Right lobe of liver (tissue), 6 donors: ENCODE results near the gene LACTBL1. TPM values are rescaled to one million over a fixed set of nuclear protein-coding genes. Genes with fewer than 3 reads are reported as not detected.
"Not testable (repeated sequence)": the region's sequence is repeated elsewhere in the genome, so short reads cannot be mapped to it uniquely, and the experiment has no call there.

ENCODE experiments used
- ATAC-seq, 4 donors: fragments of 200-7000 bp; cut with Tn5 transposase; one replicate each; pipeline ENCODE4 v1.9.1; 2020; ENCODE audit warnings: mild to moderate bottlenecking in 4 of 4, moderate library complexity in 4 of 4
- DNase-seq, 3 donors: peaks; one replicate each; pipeline ENCODE4 v3.0.0-alpha.2; 2020
- H3K27ac ChIP-seq, 3 donors: fragments of 200-600 bp; one replicate each; pipeline ENCODE4 v1.8.0; 2022
- H3K27me3 ChIP-seq, 2 donors: fragments of 200-600 bp; one replicate each; pipeline ENCODE4 v1.8.0; 2022
- H3K36me3 ChIP-seq, 4 donors: fragments of 200-600 bp; sonication (generic) in 1 of 4; one replicate each; pipeline versions ENCODE4 v1.5.1 to v1.8.0; 2017 to 2022; ENCODE audit warnings: control low read depth in 1 of 4
- H3K4me1 ChIP-seq, 4 donors: fragments of 200-600 bp; sonication (generic) in 1 of 4; one replicate each; pipeline versions ENCODE4 v1.5.1 to v1.8.0; 2017 to 2022; ENCODE audit warnings: control low read depth in 1 of 4
- H3K4me3 ChIP-seq, 3 donors: fragments of 200-600 bp; one replicate each; pipeline ENCODE4 v1.8.0; 2022
- H3K9me3 ChIP-seq, 4 donors: fragments of 200-600 bp; sonication (generic) in 1 of 4; one replicate each; pipeline versions ENCODE4 v1.5.1 to v1.8.0; 2017 to 2022; ENCODE audit warnings: control low read depth in 1 of 4
- CTCF ChIP-seq, 4 donors: fragments of 200-600 bp in 3 of 4; fragments of 450-650 bp in 1 of 4; IDR thresholded peaks; one replicate each; pipeline versions ENCODE4 v1.5.1 to v1.8.0; 2016 to 2022; ENCODE audit warnings: antibody characterized with exemption in 4 of 4, mild to moderate bottlenecking in 2 of 4
- POLR2A ChIP-seq: fragments of 450-650 bp; IDR thresholded peaks from one replicate; pipeline ENCODE4 v1.6.1; 2017; ENCODE audit warnings: antibody characterized with exemption, mild to moderate bottlenecking
- WGBS: methylation state at CpG from one replicate; pipeline ENCODE4 v1.1.6; 2018; ENCODE audit warnings: low coverage, low lambda C conversion rate; ENCODE audit not compliant: insufficient coverage; ENCODE audit errors: missing lambda C conversion rate; 5-methylcytosine and 5-hydroxymethylcytosine counted together
- intact Hi-C, 2 donors: fragments of 100-400 bp; cut with DNase I; formaldehyde crosslinking; loops; one replicate each; pipeline versions ENCODE4 v1.11.2 to v1.14.1; 2022
- total RNA-seq, 6 experiments: library from RNA; depleted of rRNA in 2 of 6; stranded (reverse); fragments of >200 nt in 2 of 6; fragmentation: NEBNext Ultra II Directional in 3 of 6; extraction: Animal tissue kit (Norgen Biotek cat#: 25700) in 3 of 6; gene quantifications; one replicate each; pipeline versions ENCODE4 v1.1.0 to v1.2.4, GENCODE V29; 2016 to 2023
- donor health status: DM: no; HTN: yes; CAD: no.
- donor health status: DM: no; HTN: no; CAD: no.
- donor health status: DM: no; HTN: no; CAD: no.
- donor health status: DM: no; HTN: yes; CAD: no.
- donor health status: DM: no; HTN: yes; CAD: no.

The LACTBL1 gene
- total RNA-seq, 6 experiments from 2014 or later: not detected

DNA sequence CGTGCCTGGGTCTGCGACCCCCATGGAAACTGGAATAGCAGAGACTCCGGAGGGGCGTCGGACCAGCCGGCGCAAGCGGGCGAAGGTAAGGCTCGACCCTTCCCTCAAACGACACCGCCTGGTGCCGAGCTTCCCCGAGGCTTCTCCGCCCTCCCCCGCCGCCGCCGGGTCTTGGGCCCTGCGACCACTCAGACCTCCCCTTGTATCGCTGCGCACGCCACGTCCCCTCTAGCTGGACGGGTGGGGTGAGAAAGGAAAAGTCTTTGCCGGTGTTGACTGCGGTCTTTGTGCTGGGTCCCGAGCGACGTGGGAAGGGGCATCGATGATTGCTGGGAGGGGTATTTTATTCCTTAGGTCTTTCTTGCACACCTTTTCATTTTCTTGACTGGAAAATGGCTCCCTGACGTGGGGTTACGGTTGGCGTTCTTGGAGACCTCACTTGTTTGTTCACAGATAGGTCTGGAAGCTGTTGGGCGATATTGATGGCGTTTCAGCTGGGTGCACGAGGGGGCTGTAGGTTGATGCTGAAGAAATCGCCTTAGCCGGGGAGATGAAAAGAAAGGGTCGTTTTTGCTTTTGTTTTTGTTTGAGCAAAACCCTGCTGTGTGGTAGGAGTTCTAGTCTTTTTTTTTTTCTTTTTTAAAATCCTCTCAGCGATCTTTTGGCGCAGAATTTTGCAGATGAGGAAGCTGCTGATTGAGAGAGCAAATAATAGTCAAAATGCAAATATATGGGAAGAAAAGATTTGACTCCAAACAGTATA lies 47.4 kb upstream of the LACTBL1 start:
- no peaks in the 10 kb centered on the region for H3K36me3 ChIP-seq
- under 1% methylated on average over 35 of the region's 42 CpGs for WGBS
- DNase-seq: peak; percentile 38 to 57 (median 50)
- TF ChIP-seq POLR2A: no peak
- H3K4me3 ChIP-seq: peak overlapping the region; percentile 89 to 97 (median 94)
- H3K27me3 ChIP-seq: no peaks in the 10 kb centered on the region
- H3K4me1 ChIP-seq: peaks cover 0 to 5% (median 0%) of the 10 kb centered on the region in 4 donors
- intact Hi-C loops: no loop called here
- peak overlapping the region; percentile 71 to 87 (median 71) for H3K27ac ChIP-seq
- ATAC-seq: peak; percentile 4 to 25 (median 9)
- no peaks in the 10 kb centered on the region for H3K9me3 ChIP-seq

DNA sequence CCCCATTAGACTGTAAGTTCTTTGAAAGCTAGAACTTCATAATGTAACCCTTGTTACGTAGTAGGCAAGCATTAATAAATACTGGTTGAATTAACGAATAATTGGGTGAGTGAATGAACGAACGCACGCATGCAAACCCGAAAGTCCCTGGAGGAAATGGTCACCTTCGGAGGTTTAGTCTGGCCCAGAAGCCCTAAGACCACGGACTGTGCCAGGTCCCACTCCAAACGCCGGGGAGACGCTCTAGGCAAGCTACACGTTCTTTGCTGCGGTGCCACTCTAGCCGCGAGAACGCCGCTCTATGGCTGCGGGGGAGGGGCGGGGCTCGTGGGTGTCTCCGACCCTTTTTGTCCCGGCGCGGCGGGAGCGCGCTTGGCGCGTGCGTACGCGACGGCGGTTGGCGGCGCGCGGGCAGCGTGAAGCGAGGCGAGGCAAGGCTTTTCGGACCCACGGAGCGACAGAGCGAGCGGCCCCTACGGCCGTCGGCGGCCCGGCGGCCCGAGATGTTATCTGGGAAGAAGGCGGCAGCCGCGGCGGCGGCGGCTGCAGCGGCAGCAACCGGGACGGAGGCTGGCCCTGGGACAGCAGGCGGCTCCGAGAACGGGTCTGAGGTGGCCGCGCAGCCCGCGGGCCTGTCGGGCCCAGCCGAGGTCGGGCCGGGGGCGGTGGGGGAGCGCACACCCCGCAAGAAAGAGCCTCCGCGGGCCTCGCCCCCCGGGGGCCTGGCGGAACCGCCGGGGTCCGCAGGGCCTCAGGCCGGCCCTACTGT lies 46.6 kb upstream of the LACTBL1 start, which contains the start of gene KDM1A:
Gene KDM1A (plus strand): TSS at position 375 of the 769 bp plus-strand sequence. CDS start 129 bp downstream, at position 504.
- Histone ChIP-seq H3K9me3 (no peaks in the 10 kb centered on the region), H3K27me3 (no peaks in the 10 kb centered on the region), H3K4me1 (peaks cover 0 to 5% (median 0%) of the 10 kb centered on the region in 4 donors), H3K36me3 (no peaks in the 10 kb centered on the region), H3K4me3 (peak within 1 kb of the TSS; percentile 89 to 97 (median 94)), H3K27ac (peak within 1 kb of the TSS; percentile 71 to 87 (median 71))
- TF ChIP-seq CTCF (IDR thresholded peaks at IDR 0.05): peak in 3 of 4 donors; percentile 3 to 31 (median 10)
- TF ChIP-seq POLR2A: peak; percentile 81
- ATAC-seq: peak; percentile 98 to 100 (median 99)
- peak; percentile 97 to 98 (median 98) for DNase-seq
- WGBS: 4% methylated on average over 6 of the region's 85 CpGs
- intact Hi-C loops: no loop called here

DNA sequence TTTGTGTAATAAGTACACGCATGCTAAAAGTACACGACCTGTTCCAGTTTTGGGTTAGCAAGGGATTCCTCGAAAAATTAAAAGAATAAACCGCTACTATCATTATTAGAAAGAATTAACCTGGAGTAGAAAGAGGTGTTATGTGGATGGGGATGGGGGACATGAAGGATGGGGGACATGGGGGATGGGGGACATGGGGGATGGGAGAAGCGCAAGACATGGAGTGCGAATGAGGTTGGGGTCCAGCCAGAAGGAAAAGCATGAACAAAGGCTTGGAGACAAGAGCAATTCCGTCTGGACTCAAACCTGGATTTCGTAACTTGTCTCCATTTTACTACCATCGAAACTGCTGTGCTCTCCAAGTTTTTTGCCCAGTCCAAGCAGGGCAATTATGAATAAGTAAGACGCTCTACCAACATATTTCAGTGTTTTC lies 46.0 kb upstream of the LACTBL1 start:
- Histone ChIP-seq H3K27me3 (no peaks in the 10 kb centered on the region), H3K4me3 (peak overlapping the region; percentile 89 to 97 (median 94)), H3K36me3 (no peaks in the 10 kb centered on the region), H3K4me1 (peaks cover 0 to 5% (median 0%) of the 10 kb centered on the region in 4 donors), H3K27ac (peak overlapping the region; percentile 55 to 71 (median 63)), H3K9me3 (no peaks in the 10 kb centered on the region)
- no peak for TF ChIP-seq POLR2A
- no peak for TF ChIP-seq CTCF (IDR thresholded peaks at IDR 0.05)
- intact Hi-C loops: no loop called here
- WGBS: 22% methylated on average over 10 of the region's 10 CpGs
- no peak for DNase-seq
- ATAC-seq: peak in 2 of 4 donors; percentile 1 to 10

DNA sequence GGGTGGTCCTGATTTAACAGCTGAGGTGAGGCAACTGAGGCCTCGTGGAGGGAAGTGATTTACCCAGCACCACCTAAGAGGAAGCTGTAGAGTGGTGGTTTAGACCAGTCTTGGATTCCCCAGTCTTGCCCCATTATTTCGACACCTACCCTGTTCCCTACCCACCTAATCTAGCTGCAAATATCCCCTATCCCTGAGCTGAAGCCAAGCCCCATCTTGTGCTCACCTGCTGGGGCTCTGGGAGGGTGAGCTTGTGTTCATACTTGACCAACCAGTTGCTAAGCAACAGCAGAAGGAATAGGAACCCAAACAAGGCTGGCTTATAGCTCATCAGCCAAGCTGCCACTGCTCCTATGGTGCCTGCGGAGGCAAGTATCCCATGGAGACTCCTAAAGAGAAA lies 41.0 kb upstream of the LACTBL1 start:
- Histone ChIP-seq H3K36me3 (no peaks in the 10 kb centered on the region), H3K27ac (no peak overlapping the region), H3K9me3 (no peaks in the 10 kb centered on the region), H3K27me3 (no peaks in the 10 kb centered on the region), H3K4me3 (no peak overlapping the region), H3K4me1 (no peaks in the 10 kb centered on the region)
- WGBS: 44% methylated on average over 2 of the region's 3 CpGs
- no peak for ATAC-seq
- intact Hi-C loops: no loop called here
- TF ChIP-seq POLR2A (no peak), CTCF (IDR thresholded peaks at IDR 0.05) (no peak)
- DNase-seq: no peak

GRCh38 chr1:23010025-23010424 lies 37.4 kb upstream of the LACTBL1 start:
- H3K4me3 ChIP-seq, intact Hi-C loops, H3K9me3 ChIP-seq, H3K27ac ChIP-seq, H3K4me1 ChIP-seq, DNase-seq, H3K27me3 ChIP-seq, H3K36me3 ChIP-seq, ATAC-seq: not testable (repeated sequence)
- 79% methylated on average over 4 of the region's 8 CpGs for WGBS
